Gastrocnemius medialis (tissue), 4 donors: ENCODE data around the gene ATAD1.

Experiments used
- POLR2A ChIP-seq, 2 donors: fragments of 450-650 bp; IDR thresholded peaks; one replicate each; pipeline ENCODE4 v1.6.1; 2017; ENCODE audit warnings: antibody characterized with exemption in 2 of 2, mild to moderate bottlenecking in 2 of 2, moderate library complexity in 2 of 2
- TF ChIP-seq, protein P1 (sequence below), 5 experiments: fragments of 450-650 bp in 3 of 5; fragments of 200-600 bp in 2 of 5; sonication (generic) in 2 of 5; IDR thresholded peaks in 4 of 5; conservative IDR thresholded peaks in 1 of 5; 1 replicate in 4 of 5; 2 replicates in 1 of 5; pipeline ENCODE4 v1.5.1; 2016 to 2019; ENCODE audit warnings: antibody characterized with exemption in 5 of 5, mild to moderate bottlenecking in 3 of 5, moderate library complexity in 3 of 5

DNA sequence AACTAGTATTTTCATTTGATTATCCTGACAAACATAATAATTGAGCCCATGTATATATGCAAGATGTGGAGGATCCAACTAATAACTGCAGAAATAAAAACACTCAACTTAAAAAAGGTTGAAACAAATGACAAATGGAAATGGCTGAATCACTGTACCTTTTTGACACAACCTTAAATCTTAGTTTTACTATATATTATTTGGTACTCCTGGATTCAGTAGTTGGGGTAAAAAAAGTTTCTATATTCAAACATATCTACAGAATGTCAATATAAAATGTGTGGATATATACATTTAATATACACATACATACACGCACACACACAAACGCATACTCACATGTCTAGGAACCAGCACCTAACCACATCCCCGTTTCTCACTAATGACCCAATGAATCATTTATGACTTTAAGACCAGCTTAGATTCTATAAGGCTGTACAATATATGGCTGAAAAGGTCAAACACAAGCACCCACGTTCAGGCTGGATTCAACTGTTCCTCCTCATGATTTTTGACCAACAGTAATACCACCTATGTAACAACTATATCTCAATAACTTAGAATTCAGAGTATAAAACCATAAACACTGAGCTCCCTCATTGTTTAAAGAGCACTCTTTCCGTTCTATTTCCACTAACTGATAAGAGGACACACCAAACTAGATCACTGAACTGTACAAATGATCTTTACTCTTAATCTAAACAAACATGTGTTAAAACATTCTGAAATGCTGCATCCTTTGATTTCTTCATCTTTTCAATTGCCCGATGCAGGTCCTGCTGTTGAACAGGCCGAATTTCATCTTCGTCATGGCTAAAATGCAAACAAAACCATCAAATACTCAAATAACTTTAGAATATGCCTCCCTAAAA lies 63.8 kb downstream of the ATAD1 start:
- TF ChIP-seq, protein P1, sequence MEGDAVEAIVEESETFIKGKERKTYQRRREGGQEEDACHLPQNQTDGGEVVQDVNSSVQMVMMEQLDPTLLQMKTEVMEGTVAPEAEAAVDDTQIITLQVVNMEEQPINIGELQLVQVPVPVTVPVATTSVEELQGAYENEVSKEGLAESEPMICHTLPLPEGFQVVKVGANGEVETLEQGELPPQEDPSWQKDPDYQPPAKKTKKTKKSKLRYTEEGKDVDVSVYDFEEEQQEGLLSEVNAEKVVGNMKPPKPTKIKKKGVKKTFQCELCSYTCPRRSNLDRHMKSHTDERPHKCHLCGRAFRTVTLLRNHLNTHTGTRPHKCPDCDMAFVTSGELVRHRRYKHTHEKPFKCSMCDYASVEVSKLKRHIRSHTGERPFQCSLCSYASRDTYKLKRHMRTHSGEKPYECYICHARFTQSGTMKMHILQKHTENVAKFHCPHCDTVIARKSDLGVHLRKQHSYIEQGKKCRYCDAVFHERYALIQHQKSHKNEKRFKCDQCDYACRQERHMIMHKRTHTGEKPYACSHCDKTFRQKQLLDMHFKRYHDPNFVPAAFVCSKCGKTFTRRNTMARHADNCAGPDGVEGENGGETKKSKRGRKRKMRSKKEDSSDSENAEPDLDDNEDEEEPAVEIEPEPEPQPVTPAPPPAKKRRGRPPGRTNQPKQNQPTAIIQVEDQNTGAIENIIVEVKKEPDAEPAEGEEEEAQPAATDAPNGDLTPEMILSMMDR (IDR thresholded peaks at IDR 0.05 in 4 of 5, conservative IDR thresholded peaks at IDR 0.05 in 1 of 5): no peak
- TF ChIP-seq POLR2A (IDR thresholded peaks at IDR 0.05): no peak
